GM12873 (cell line): ENCODE measurements around the gene SLC35F1.

ENCODE experiments used
- CTCF ChIP-seq: IDR thresholded peaks from 2 replicates; pipeline ENCODE4 v1.5.1; 2012; ENCODE audit warnings: low read depth, mild to moderate bottlenecking, moderate library complexity, low read length, control low read depth; ENCODE audit not compliant: insufficient read depth; ENCODE audit errors: missing control alignments

SLC35F1 gene

GRCh38 chr6:118334634-118335033 is 427.6 kb downstream of the SLC35F1 start:
- no peak for TF ChIP-seq CTCF

GRCh38 chr6:118335325-118335816 is 428.3 kb downstream of the SLC35F1 start:
- no peak for TF ChIP-seq CTCF

GRCh38 chr6:118344014-118344670 is 437.1 kb downstream of the SLC35F1 start:
- TF ChIP-seq CTCF = no peak

- TF ChIP-seq CTCF = no peak
Measured at GRCh38 chr6:118350881-118351430, 443.9 kb downstream of the SLC35F1 start.

GRCh38 chr6:118353564-118353963 is 446.5 kb downstream of the SLC35F1 start:
- no peak for TF ChIP-seq CTCF

- TF ChIP-seq CTCF = no peak
Measured at GRCh38 chr6:118354641-118355040, 447.6 kb downstream of the SLC35F1 start.

GRCh38 chr6:118356054-118356453 is 449.0 kb downstream of the SLC35F1 start:
- no peak for TF ChIP-seq CTCF
